ENCODE data around the gene TSPAN3. TPM values are rescaled to one million over a fixed set of nuclear protein-coding genes. Genes with fewer than 3 reads are reported as not detected.

TSPAN3 gene
- total RNA-seq, 1 donor from 2014 or later = 236 TPM

GRCh38 chr15:77070180-77070494 is 772 bp downstream of the TSPAN3 start:
- H3K9me3 ChIP-seq (ENCODE audit: control insufficient read depth in 3 of 3, low read length in 3 of 3) = no peaks in the 10 kb centered on the region
- H3K4me1 ChIP-seq (ENCODE audit: control insufficient read depth in 3 of 3, insufficient read depth in 3 of 3, low read length in 3 of 3) = peaks cover 14 to 22% (median 20%) of the 10 kb centered on the region in 3 donors
- peak overlapping the region; percentile 80 for H3K27ac ChIP-seq (ENCODE audit: low read depth, low read length)
- peak overlapping the region; percentile 88 to 92 (median 88) for H3K9ac ChIP-seq (ENCODE audit: low read depth in 1 of 3, low read length in 3 of 3)
- no peaks in the 10 kb centered on the region for H3K27me3 ChIP-seq (ENCODE audit: control insufficient read depth in 3 of 3, insufficient read depth in 3 of 3, low read length in 3 of 3)
- no peaks in the 10 kb centered on the region for H3K36me3 ChIP-seq (ENCODE audit: control insufficient read depth in 3 of 3, insufficient read depth in 3 of 3, low read length in 3 of 3)
- peak overlapping the region; percentile 69 to 84 (median 78) for H3K4me3 ChIP-seq (ENCODE audit: low read length in 3 of 3)

GRCh38 chr15:77069521-77070121 is 1.3 kb downstream of the TSPAN3 start:
- no peaks in the 10 kb centered on the region for H3K36me3 ChIP-seq (ENCODE audit: control insufficient read depth in 3 of 3, insufficient read depth in 3 of 3, low read length in 3 of 3)
- H3K9me3 ChIP-seq (ENCODE audit: control insufficient read depth in 3 of 3, low read length in 3 of 3) = no peaks in the 10 kb centered on the region
- peaks cover 14 to 23% (median 20%) of the 10 kb centered on the region in 3 donors for H3K4me1 ChIP-seq (ENCODE audit: control insufficient read depth in 3 of 3, insufficient read depth in 3 of 3, low read length in 3 of 3)
- peak overlapping the region; percentile 69 to 84 (median 78) for H3K4me3 ChIP-seq (ENCODE audit: low read length in 3 of 3)
- peak overlapping the region; percentile 88 to 92 (median 88) for H3K9ac ChIP-seq (ENCODE audit: low read depth in 1 of 3, low read length in 3 of 3)
- no peaks in the 10 kb centered on the region for H3K27me3 ChIP-seq (ENCODE audit: control insufficient read depth in 3 of 3, insufficient read depth in 3 of 3, low read length in 3 of 3)
- H3K27ac ChIP-seq (ENCODE audit: low read depth, low read length) = peak overlapping the region; percentile 80

GRCh38 chr15:77068633-77069032 is 2.3 kb downstream of the TSPAN3 start:
- no peaks in the 10 kb centered on the region for H3K36me3 ChIP-seq (ENCODE audit: control insufficient read depth in 3 of 3, insufficient read depth in 3 of 3, low read length in 3 of 3)
- H3K4me1 ChIP-seq (ENCODE audit: control insufficient read depth in 3 of 3, insufficient read depth in 3 of 3, low read length in 3 of 3) = peaks cover 14 to 28% (median 25%) of the 10 kb centered on the region in 3 donors
- no peak overlapping the region for H3K9ac ChIP-seq (ENCODE audit: low read depth in 1 of 3, low read length in 3 of 3)
- H3K27me3 ChIP-seq (ENCODE audit: control insufficient read depth in 3 of 3, insufficient read depth in 3 of 3, low read length in 3 of 3) = no peaks in the 10 kb centered on the region
- peak overlapping the region; percentile 80 for H3K27ac ChIP-seq (ENCODE audit: low read depth, low read length)
- no peak overlapping the region for H3K4me3 ChIP-seq (ENCODE audit: low read length in 3 of 3)
- H3K9me3 ChIP-seq (ENCODE audit: control insufficient read depth in 3 of 3, low read length in 3 of 3) = no peaks in the 10 kb centered on the region

- Histone ChIP-seq H3K9me3 (ENCODE audit: control insufficient read depth in 3 of 3, low read length in 3 of 3) (no peaks in the 10 kb centered on the region), H3K27me3 (ENCODE audit: control insufficient read depth in 3 of 3, insufficient read depth in 3 of 3, low read length in 3 of 3) (no peaks in the 10 kb centered on the region), H3K9ac (ENCODE audit: low read depth in 1 of 3, low read length in 3 of 3) (no peak overlapping the region), H3K4me3 (ENCODE audit: low read length in 3 of 3) (no peak overlapping the region), H3K4me1 (ENCODE audit: control insufficient read depth in 3 of 3, insufficient read depth in 3 of 3, low read length in 3 of 3) (peaks cover 14 to 30% (median 29%) of the 10 kb centered on the region in 3 donors), H3K36me3 (ENCODE audit: control insufficient read depth in 3 of 3, insufficient read depth in 3 of 3, low read length in 3 of 3) (no peaks in the 10 kb centered on the region), H3K27ac (ENCODE audit: low read depth, low read length) (peak overlapping the region; percentile 15)
These were observed 3.1 kb downstream of the TSPAN3 start for GRCh38 chr15:77067691-77068367.

- Histone ChIP-seq H3K4me3 (ENCODE audit: low read length in 3 of 3) (no peak overlapping the region), H3K27me3 (ENCODE audit: control insufficient read depth in 3 of 3, insufficient read depth in 3 of 3, low read length in 3 of 3) (no peaks in the 10 kb centered on the region), H3K36me3 (ENCODE audit: control insufficient read depth in 3 of 3, insufficient read depth in 3 of 3, low read length in 3 of 3) (no peaks in the 10 kb centered on the region), H3K9me3 (ENCODE audit: control insufficient read depth in 3 of 3, low read length in 3 of 3) (no peaks in the 10 kb centered on the region), H3K9ac (ENCODE audit: low read depth in 1 of 3, low read length in 3 of 3) (no peak overlapping the region), H3K27ac (ENCODE audit: low read depth, low read length) (peak overlapping the region; percentile 15), H3K4me1 (ENCODE audit: control insufficient read depth in 3 of 3, insufficient read depth in 3 of 3, low read length in 3 of 3) (peaks cover 14 to 30% (median 29%) of the 10 kb centered on the region in 3 donors)
These were observed 3.8 kb downstream of the TSPAN3 start for GRCh38 chr15:77066971-77067690.

GRCh38 chr15:77064539-77065308 is 6.2 kb downstream of the TSPAN3 start:
- Histone ChIP-seq H3K27me3 (ENCODE audit: control insufficient read depth in 3 of 3, insufficient read depth in 3 of 3, low read length in 3 of 3) (no peaks in the 10 kb centered on the region), H3K27ac (ENCODE audit: low read depth, low read length) (peak overlapping the region; percentile 58), H3K9ac (ENCODE audit: low read depth in 1 of 3, low read length in 3 of 3) (no peak overlapping the region), H3K4me3 (ENCODE audit: low read length in 3 of 3) (no peak overlapping the region), H3K4me1 (ENCODE audit: control insufficient read depth in 3 of 3, insufficient read depth in 3 of 3, low read length in 3 of 3) (peaks cover 20 to 45% (median 38%) of the 10 kb centered on the region in 3 donors), H3K36me3 (ENCODE audit: control insufficient read depth in 3 of 3, insufficient read depth in 3 of 3, low read length in 3 of 3) (no peaks in the 10 kb centered on the region), H3K9me3 (ENCODE audit: control insufficient read depth in 3 of 3, low read length in 3 of 3) (no peaks in the 10 kb centered on the region)

- Histone ChIP-seq H3K36me3 (ENCODE audit: control insufficient read depth in 3 of 3, insufficient read depth in 3 of 3, low read length in 3 of 3) (no peaks in the 10 kb centered on the region), H3K4me3 (ENCODE audit: low read length in 3 of 3) (no peak overlapping the region), H3K27ac (ENCODE audit: low read depth, low read length) (peak overlapping the region; percentile 58), H3K9me3 (ENCODE audit: control insufficient read depth in 3 of 3, low read length in 3 of 3) (no peaks in the 10 kb centered on the region), H3K27me3 (ENCODE audit: control insufficient read depth in 3 of 3, insufficient read depth in 3 of 3, low read length in 3 of 3) (no peaks in the 10 kb centered on the region), H3K9ac (ENCODE audit: low read depth in 1 of 3, low read length in 3 of 3) (no peak overlapping the region), H3K4me1 (ENCODE audit: control insufficient read depth in 3 of 3, insufficient read depth in 3 of 3, low read length in 3 of 3) (peaks cover 17 to 46% (median 36%) of the 10 kb centered on the region in 3 donors)
These were observed 6.8 kb downstream of the TSPAN3 start for GRCh38 chr15:77064063-77064462.

- Histone ChIP-seq H3K27me3 (ENCODE audit: control insufficient read depth in 3 of 3, insufficient read depth in 3 of 3, low read length in 3 of 3) (no peaks in the 10 kb centered on the region), H3K27ac (ENCODE audit: low read depth, low read length) (no peak overlapping the region), H3K9me3 (ENCODE audit: control insufficient read depth in 3 of 3, low read length in 3 of 3) (no peaks in the 10 kb centered on the region), H3K36me3 (ENCODE audit: control insufficient read depth in 3 of 3, insufficient read depth in 3 of 3, low read length in 3 of 3) (no peaks in the 10 kb centered on the region), H3K4me1 (ENCODE audit: control insufficient read depth in 3 of 3, insufficient read depth in 3 of 3, low read length in 3 of 3) (peaks cover 17 to 50% (median 36%) of the 10 kb centered on the region in 3 donors), H3K9ac (ENCODE audit: low read depth in 1 of 3, low read length in 3 of 3) (no peak overlapping the region), H3K4me3 (ENCODE audit: low read length in 3 of 3) (no peak overlapping the region)
These were observed 7.7 kb downstream of the TSPAN3 start for GRCh38 chr15:77063249-77063648.

GRCh38 chr15:77060546-77060945 is 10.4 kb downstream of the TSPAN3 start:
- peak overlapping the region in 2 of 3 donors; percentile 47 to 66 for H3K9ac ChIP-seq (ENCODE audit: low read depth in 1 of 3, low read length in 3 of 3)
- no peaks in the 10 kb centered on the region for H3K36me3 ChIP-seq (ENCODE audit: control insufficient read depth in 3 of 3, insufficient read depth in 3 of 3, low read length in 3 of 3)
- peak overlapping the region; percentile 82 for H3K27ac ChIP-seq (ENCODE audit: low read depth, low read length)
- H3K27me3 ChIP-seq (ENCODE audit: control insufficient read depth in 3 of 3, insufficient read depth in 3 of 3, low read length in 3 of 3) = no peaks in the 10 kb centered on the region
- peaks cover 14 to 49% (median 36%) of the 10 kb centered on the region in 3 donors for H3K4me1 ChIP-seq (ENCODE audit: control insufficient read depth in 3 of 3, insufficient read depth in 3 of 3, low read length in 3 of 3)
- peak overlapping the region in 1 of 3 donors; percentile 19 for H3K4me3 ChIP-seq (ENCODE audit: low read length in 3 of 3)
- H3K9me3 ChIP-seq (ENCODE audit: control insufficient read depth in 3 of 3, low read length in 3 of 3) = no peaks in the 10 kb centered on the region
